Stimulated activated CD4-positive, alpha-beta T cell treated with anti-CD3 and anti-CD28 coated beads, Interleukin-12 subunit alpha, Interleukin-12 subunit beta, amount 100 ng/mL, for 24 hours (primary cell): ENCODE results near the gene EPX.
"Not testable (repeated sequence)": the region's sequence is repeated elsewhere in the genome, so short reads cannot be mapped to it uniquely, and the experiment has no call there.

Source experiments
- DNase-seq, 2 experiments: peaks; one replicate each; pipeline ENCODE4 v3.0.0-alpha.2; 2020; ENCODE audit warnings: low read depth in 2 of 2

Gene EPX, protein sequence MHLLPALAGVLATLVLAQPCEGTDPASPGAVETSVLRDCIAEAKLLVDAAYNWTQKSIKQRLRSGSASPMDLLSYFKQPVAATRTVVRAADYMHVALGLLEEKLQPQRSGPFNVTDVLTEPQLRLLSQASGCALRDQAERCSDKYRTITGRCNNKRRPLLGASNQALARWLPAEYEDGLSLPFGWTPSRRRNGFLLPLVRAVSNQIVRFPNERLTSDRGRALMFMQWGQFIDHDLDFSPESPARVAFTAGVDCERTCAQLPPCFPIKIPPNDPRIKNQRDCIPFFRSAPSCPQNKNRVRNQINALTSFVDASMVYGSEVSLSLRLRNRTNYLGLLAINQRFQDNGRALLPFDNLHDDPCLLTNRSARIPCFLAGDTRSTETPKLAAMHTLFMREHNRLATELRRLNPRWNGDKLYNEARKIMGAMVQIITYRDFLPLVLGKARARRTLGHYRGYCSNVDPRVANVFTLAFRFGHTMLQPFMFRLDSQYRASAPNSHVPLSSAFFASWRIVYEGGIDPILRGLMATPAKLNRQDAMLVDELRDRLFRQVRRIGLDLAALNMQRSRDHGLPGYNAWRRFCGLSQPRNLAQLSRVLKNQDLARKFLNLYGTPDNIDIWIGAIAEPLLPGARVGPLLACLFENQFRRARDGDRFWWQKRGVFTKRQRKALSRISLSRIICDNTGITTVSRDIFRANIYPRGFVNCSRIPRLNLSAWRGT

DNA sequence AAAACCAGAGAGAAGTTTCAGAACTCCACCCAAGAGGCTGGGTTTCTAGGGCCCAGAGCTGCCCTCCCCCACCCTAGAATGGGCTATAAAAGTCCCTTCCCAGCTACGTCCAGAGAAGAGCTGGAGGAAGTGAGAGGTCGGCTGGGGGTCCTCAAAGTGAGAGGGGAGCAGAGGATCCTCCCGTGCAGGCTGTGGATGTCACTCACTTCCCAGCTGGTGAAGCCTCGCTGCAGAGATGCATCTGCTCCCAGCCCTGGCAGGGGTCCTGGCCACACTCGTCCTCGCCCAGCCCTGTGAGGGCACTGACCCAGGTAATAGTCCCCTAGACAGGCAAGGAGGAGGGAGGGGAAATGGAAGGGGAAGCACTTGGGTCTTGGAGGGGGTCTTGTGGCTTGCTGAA, at the start of gene EPX:
Gene EPX (plus strand): TSS at position 115 of the 400 bp plus-strand sequence. CDS start 121 bp downstream, at position 236.
- no peak for DNase-seq

DNA sequence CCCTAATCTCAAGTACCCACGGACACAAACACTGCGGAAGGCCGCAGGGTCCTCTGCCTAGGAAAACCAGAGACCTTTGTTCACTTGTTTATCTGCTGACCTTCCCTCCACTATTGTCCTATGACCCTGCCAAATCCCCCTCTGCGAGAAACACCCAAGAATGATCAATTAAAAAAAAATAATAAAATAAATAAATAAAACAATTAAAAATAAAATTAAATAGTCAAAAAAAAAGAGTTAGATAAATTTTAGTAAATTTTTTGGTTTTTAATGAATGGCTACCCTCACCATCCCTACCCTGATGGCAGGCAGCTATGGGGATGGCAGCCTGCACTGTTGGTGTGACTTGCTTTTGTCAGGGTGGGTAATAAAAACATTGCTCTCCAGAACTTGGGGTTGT, 49.2 kb upstream of the EPX start:
- not testable (repeated sequence) for DNase-seq

DNA sequence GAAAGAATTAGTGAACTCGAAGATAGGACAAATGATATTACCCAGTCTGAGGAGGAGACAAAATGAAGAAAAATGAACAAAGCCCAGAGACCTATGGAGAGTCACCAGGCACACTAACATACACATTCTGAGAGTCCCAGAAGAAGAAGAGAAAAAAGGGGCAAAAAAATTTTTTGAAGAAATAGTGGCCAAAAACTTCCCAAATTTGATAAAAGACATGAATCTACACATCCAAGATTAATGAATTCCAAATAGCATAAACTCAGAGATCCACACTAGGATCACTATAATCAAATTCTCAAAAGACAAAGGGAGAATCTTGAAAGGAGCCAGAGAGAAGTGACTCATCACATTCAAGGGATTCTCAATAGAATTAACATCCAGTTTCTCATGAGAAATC, 47.7 kb upstream of the EPX start:
- no peak for DNase-seq

- DNase-seq = no peak
These were observed 44.5 kb upstream of the EPX start, which contains the start of gene OR4D1 for GRCh38 chr17:58147930-58148434. TSS of gene OR4D1 (plus strand) at chr17:58148384. CDS start at chr17:58155154, 6,770 bp downstream.

DNA sequence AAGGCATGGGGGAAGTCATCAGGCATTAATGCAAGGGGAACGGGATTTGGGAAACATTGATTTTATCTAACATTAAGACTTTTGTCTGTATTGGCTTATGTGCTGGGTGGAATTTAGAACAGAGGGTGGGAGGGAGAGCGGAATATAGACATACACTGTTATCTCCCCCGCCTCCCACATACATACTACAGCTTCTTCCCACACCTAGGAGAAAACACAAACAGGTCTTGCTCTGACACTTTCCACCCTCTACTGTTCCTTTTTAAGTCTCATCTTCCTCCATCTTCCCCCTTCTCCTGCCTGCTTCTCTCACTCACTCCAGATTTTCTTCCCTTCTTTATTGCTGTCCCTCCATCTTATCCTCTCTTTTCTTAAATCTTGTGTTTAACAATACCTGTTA, 43.9 kb upstream of the EPX start:
- no peak for DNase-seq

DNA sequence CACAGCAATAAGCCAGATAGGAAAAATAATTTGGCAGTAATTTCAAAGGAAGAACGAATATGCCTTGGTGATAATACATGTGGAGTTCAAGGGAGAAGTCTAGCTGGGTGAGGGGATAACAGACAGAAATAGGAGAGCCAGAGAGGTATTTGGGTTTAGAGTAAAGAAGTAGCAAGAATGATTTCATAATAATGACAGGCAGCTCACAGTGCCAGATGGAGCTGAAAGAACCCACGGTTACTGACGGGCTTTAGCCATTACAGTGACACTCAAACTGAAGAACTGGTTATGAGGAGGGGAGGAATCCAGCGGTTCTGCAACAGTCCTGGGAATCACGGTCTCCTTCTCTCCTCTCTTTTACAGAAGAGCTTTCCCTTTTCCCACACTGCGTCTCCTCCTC, 42.1 kb upstream of the EPX start:
- no peak for DNase-seq

- DNase-seq = peak in 1 of 2 experiments; percentile 30
These were observed 39.5 kb upstream of the EPX start for GRCh38 chr17:58153046-58153445.

DNA sequence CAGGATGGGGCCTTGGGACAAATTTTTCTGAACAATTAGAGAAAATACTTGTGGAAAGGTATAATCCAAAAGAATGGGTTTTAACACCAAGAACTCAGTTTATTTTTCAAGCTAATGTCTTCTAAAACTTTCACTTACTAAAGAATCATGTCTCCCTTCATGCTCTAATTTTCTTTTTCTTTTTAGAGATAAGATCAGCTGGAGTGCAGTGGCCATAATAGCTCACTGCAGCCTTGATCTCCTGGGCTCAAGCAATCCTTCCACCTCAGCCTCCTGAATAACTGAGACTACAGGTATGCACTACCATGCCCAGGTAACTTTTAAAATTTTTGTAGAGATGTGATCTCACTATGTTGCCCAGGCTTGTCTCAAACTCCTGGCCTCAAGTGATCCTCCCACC, 38.9 kb upstream of the EPX start:
- no peak for DNase-seq

- peak; percentile 29 to 54 for DNase-seq
These were observed 35.4 kb upstream of the EPX start for GRCh38 chr17:58156839-58157803.

DNA sequence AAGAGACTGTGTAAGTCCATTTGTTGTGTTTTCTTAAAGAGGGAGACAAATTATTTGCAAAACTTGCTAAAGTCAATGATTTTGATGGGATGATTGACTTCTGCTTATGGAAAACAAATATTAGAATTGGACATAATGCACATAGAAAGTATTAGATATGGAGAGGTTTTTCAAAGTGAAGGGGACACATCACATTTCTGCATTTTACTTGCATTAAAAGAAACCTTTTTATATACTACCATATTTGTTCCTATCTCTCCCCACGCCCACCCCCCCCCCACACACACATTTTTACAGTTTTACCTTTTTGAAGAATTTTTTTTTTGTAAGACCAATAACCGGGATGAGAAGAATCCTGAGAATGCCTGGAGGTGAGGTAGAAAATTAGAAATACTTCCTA, 34.3 kb upstream of the EPX start:
- no peak for DNase-seq

DNA sequence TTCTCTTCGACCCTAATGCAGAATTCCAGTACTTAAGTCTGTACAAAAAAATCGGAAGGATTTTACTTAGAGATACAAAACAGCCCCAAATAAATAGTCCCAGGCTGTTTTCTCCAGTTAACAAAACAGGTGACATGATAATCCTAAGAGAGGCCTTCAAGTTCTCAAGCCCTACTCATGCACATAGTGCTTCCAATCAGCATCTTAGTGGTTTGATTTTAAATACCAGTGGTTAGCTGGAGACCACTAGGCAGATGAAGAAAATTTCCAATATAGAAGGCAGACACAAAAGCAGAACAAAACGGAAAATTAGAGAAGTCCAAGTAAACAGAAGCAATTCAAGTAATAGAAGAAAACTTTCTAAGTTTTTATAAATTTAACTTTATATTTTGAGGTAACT, 31.0 kb upstream of the EPX start:
- DNase-seq = no peak

- DNase-seq = no peak
These were observed 26.5 kb upstream of the EPX start for GRCh38 chr17:58165981-58166380.

DNA sequence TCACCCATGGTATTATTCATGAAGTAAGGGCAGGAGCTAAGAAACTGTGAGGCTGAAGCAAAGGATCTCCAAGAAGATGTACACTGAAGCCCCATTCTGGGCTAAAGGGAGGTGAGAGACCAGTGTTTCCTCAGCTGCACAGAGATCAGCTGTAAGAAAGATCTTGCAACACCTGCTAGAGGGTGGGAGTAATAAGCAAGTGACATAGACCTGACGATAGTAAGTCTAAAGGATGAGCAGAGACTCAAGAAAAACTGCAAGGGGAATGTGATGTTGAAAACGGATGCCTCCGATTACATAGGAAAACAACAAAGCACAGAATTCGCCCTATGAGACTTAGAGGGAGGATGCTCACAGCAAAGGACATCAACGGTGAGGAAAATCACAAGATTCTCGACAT, 25.8 kb upstream of the EPX start, which contains the start of gene OR4D2:
Gene OR4D2 (plus strand): TSS at position 301 of the 400 bp plus-strand sequence. CDS start 2,674 bp downstream, outside the sequence.
- DNase-seq = no peak

- no peak for DNase-seq
These were observed 21.9 kb upstream of the EPX start for GRCh38 chr17:58170622-58171021.

DNA sequence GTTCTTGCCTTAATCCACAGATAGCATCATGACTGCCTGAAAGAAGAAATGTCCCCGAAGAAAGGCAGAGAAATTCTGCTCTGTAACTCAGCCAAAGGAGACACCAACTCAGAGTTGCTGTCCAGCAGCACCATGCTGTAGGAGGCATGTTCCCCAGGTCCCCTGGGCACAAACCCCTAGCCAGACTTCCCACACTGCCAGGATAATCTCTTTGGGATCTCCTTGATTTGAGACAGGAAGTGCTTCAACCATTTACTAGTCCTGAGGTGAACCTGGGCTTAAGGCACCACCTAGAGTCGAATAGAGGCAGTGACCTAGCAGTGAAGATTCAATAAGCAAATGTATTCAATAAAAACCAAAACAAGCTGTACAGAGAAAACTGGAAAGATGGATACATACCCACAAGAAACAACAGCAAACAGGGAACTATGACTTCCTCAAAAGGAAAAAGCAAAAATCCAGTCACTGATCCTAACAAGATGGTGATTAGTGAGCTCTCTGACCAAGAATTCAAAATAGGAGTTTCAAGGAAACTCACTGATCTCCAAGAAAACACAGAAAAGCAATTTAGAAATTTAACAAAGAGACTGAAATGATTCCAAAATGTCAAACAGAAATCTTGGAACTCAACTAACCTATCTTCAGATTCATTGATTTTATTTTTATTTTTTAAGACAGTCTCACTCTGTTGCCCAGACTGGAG, 20.0 kb upstream of the EPX start:
- DNase-seq = peak in 1 of 2 experiments; percentile 20

DNA sequence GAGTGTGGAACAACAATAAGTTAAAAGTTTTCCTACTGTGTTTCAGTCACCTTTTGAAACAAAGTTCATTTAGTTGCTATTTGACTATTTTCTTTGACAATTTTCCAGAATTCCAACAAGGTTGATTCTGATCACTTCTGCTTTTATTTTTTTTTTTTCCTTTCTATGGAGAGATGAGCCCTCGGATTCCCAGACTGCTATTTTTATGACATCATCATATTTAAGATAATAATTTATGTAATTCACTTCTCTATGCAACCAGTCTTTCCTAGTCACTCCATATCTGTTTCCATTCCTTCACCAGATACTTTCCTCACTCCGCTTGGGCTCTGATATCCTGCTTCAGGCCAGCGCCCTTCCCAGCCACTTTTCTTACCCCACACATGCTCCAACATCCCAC, 17.7 kb upstream of the EPX start:
- no peak for DNase-seq

DNA sequence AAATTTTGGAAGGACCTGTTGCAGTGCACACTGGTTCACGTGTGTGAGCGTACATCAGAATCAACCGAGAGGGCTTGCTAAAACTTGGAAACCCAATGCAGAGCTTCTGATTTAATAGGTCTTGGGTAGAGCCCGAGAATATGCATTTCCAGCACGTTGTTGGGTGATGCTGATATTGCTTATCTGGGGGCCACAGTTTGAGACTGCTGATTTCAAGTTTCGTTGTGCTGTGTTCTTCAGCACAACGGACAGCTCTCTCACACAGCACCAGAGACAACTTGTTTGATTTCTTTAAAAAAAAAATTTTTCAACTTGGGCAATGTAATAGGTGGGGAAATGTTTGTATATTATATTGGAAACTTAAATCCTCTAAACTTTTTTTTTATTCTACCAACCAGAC, 16.3 kb upstream of the EPX start:
- DNase-seq = no peak

DNA sequence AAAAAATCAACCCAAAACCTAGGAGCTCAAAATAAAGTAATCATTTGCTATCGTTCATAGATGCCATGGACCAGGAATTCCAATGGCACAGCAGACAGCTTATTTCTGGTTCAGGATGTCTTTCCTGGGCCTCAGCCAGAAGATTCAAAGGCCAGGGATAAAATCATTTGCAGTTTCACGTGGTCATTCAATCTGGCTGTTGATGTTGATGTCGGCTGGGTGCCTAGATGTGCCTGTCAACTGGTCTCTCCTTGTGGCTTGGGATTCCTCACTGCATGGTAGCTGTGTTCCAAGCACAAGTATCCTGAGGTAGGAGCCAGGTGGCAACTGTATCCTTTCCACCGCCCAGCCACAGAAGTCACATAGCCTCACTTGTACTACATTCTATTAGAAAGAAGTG, 10.7 kb upstream of the EPX start:
- no peak for DNase-seq

- no peak for DNase-seq
These were observed 9.0 kb upstream of the EPX start for GRCh38 chr17:58183514-58183913.

GRCh38 chr17:58184308-58184985, 8.1 kb upstream of the EPX start:
- no peak for DNase-seq
